K562 (cell line): ENCODE measurements around the gene RFLNA.

ENCODE experiments used
- ARHGAP35 ChIP-seq: fragments of 450-650 bp; IDR thresholded peaks from 2 replicates; pipeline ENCODE4 v1.6.1; 2018; ENCODE audit not compliant: partially characterized antibody
- CBX2 ChIP-seq: fragments of 200-600 bp; sonication (generic); IDR thresholded peaks from one replicate; pipeline ENCODE4 v1.6.1; 2012; ENCODE audit warnings: mild to moderate bottlenecking, low read length, inconsistent platforms; ENCODE audit not compliant: insufficient read depth, poor library complexity, severe bottlenecking
- KAT8 ChIP-seq: fragments of 450-650 bp; IDR thresholded peaks from 2 replicates; pipeline ENCODE4 v1.6.1; 2016; ENCODE audit warnings: low read depth, mild to moderate bottlenecking
- RCOR1 ChIP-seq, 2 experiments: IDR thresholded peaks; 2 replicates each; pipeline ENCODE4 v1.6.1; 2012; ENCODE audit warnings: low read depth in 2 of 2, low read length in 2 of 2, borderline replicate concordance in 1 of 2, improper control_type of control experiment in 1 of 2
- SREBF2 ChIP-seq: sonication (generic); formaldehyde crosslinking; IDR thresholded peaks from 2 replicates; pipeline ENCODE4 v1.4.0; 2020; ENCODE audit warnings: mild to moderate bottlenecking, missing genetic modification reagents
- SRF ChIP-seq, 2 experiments: fragments of 250-450, 450-650 bp in 1 of 2; sonication (Bioruptor Pico) in 1 of 2; sonication (generic) in 1 of 2; formaldehyde crosslinking; IDR thresholded peaks; 2 replicates each; pipeline versions ENCODE4 v1.5.0 to v1.5.1; 2020 to 2022; ENCODE audit warnings: mild to moderate bottlenecking in 1 of 2, missing genetic modification reagents in 1 of 2
- TF ChIP-seq, protein P1 (sequence below), 3 experiments: IDR thresholded peaks in 2 of 3; conservative IDR thresholded peaks in 1 of 3; 2 replicates each; pipeline ENCODE4 v1.5.1; 2011 to 2012; ENCODE audit warnings: low read length in 3 of 3, mild to moderate bottlenecking in 3 of 3, control low read depth in 2 of 3, improper control_type of control experiment in 1 of 3, inconsistent platforms in 1 of 3, low read depth in 1 of 3, mixed read lengths in 1 of 3, moderate library complexity in 1 of 3; ENCODE audit not compliant: insufficient read depth in 2 of 3

DNA sequence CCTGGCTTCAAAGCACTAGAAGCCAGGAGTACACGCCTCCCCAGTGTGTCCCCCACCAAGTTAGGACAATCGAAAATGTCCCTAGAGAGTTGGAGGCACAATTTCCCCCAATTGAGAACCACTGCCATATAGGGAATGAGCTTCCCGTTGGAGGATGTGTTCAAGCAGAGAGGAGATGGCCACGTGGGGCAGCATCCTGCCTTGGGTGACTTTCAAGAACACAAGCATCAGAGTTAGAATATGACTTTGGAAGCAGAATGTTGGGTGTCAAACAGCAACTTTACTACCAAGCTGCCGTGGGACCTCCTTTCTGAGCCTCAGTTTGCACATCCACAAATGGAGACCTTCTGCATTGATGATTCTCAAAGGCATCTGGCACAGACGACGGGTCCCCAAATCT, 56.5 kb downstream of the RFLNA start:
- TF ChIP-seq, protein P1, sequence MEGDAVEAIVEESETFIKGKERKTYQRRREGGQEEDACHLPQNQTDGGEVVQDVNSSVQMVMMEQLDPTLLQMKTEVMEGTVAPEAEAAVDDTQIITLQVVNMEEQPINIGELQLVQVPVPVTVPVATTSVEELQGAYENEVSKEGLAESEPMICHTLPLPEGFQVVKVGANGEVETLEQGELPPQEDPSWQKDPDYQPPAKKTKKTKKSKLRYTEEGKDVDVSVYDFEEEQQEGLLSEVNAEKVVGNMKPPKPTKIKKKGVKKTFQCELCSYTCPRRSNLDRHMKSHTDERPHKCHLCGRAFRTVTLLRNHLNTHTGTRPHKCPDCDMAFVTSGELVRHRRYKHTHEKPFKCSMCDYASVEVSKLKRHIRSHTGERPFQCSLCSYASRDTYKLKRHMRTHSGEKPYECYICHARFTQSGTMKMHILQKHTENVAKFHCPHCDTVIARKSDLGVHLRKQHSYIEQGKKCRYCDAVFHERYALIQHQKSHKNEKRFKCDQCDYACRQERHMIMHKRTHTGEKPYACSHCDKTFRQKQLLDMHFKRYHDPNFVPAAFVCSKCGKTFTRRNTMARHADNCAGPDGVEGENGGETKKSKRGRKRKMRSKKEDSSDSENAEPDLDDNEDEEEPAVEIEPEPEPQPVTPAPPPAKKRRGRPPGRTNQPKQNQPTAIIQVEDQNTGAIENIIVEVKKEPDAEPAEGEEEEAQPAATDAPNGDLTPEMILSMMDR (IDR thresholded peaks at IDR 0.05 in 2 of 3, conservative IDR thresholded peaks at IDR 0.05 in 1 of 3; ENCODE audit: insufficient read depth in 2 of 3, low read depth in 1 of 3, low read length in 3 of 3) = no peak
- TF ChIP-seq CBX2 (no peak), SRF (CRISPR knock-in tag; IDR thresholded peaks at IDR 0.05) (no peak), SREBF2 (CRISPR knock-in tag) (no peak), RCOR1 (IDR thresholded peaks at IDR 0.05; ENCODE audit: borderline replicate concordance in 1 of 2, low read depth in 2 of 2, low read length in 2 of 2) (no peak), KAT8 (no peak), ARHGAP35 (no peak)
